ENCODE data around the gene PLSCR1. TPM values are rescaled to one million over a fixed set of nuclear protein-coding genes. Genes with fewer than 3 reads are reported as not detected.
A peak's percentile ranks its signal among the peaks of the same experiment; 100 is the strongest.

Gene PLSCR1
- total and polyA plus RNA-seq, 5 donors from 2014 or later = 7.2 to 20.7 (median 17.0) TPM

- ATAC-seq (ENCODE audit: low read depth in 2 of 2) (no peak), DNase-seq (no peak)
- peaks cover 10% of the 10 kb centered on the region for H3K36me3 Mint-ChIP-seq
- H3K4me3 Mint-ChIP-seq = peak overlapping the region in 1 of 4 donors; percentile 43
- H3K9me3 ChIP-seq (ENCODE audit: control insufficient read depth in 2 of 2, low read length in 2 of 2) = no peaks in the 10 kb centered on the region
- H3K27me3 ChIP-seq (ENCODE audit: control insufficient read depth, insufficient read depth, low read length) = no peaks in the 10 kb centered on the region
- H3K36me3 ChIP-seq (ENCODE audit: control insufficient read depth, insufficient read depth, low read length) = no peaks in the 10 kb centered on the region
- no peaks in the 10 kb centered on the region for H3K9me3 Mint-ChIP-seq
- H3K4me1 ChIP-seq (ENCODE audit: control insufficient read depth, insufficient read depth, low read length, poor library complexity, severe bottlenecking) = peaks cover 26% of the 10 kb centered on the region
- H3K4me1 Mint-ChIP-seq = peaks cover 26 to 59% (median 43%) of the 10 kb centered on the region in 4 donors
- no peak overlapping the region for H3K27ac ChIP-seq (ENCODE audit: insufficient read depth, low read length, poor library complexity, severe bottlenecking)
- peaks cover 4% of the 10 kb centered on the region for H3K27me3 Mint-ChIP-seq
- no peak overlapping the region for H3K27ac Mint-ChIP-seq
- H3K4me3 ChIP-seq (ENCODE audit: low read depth, low read length) = no peak overlapping the region
Observed at GRCh38 chr3:146540236-146540635, 4.2 kb downstream of the PLSCR1 start.

- Mint-ChIP-seq H3K4me3 (no peak overlapping the region), H3K27me3 (peaks cover 4% of the 10 kb centered on the region), H3K4me1 (peaks cover 26 to 58% (median 47%) of the 10 kb centered on the region in 4 donors), H3K27ac (no peak overlapping the region), H3K36me3 (peaks cover 15% of the 10 kb centered on the region), H3K9me3 (no peaks in the 10 kb centered on the region)
- no peak for ATAC-seq (ENCODE audit: low read depth in 2 of 2)
- DNase-seq = no peak
- Histone ChIP-seq H3K4me3 (ENCODE audit: low read depth, low read length) (no peak overlapping the region), H3K9me3 (ENCODE audit: control insufficient read depth in 2 of 2, low read length in 2 of 2) (no peaks in the 10 kb centered on the region), H3K27ac (ENCODE audit: insufficient read depth, low read length, poor library complexity, severe bottlenecking) (no peak overlapping the region), H3K4me1 (ENCODE audit: control insufficient read depth, insufficient read depth, low read length, poor library complexity, severe bottlenecking) (peaks cover 22% of the 10 kb centered on the region), H3K36me3 (ENCODE audit: control insufficient read depth, insufficient read depth, low read length) (no peaks in the 10 kb centered on the region), H3K27me3 (ENCODE audit: control insufficient read depth, insufficient read depth, low read length) (no peaks in the 10 kb centered on the region)
Observed at GRCh38 chr3:146539315-146539714, 5.1 kb downstream of the PLSCR1 start.

GRCh38 chr3:146537603-146538002 lies 6.8 kb downstream of the PLSCR1 start:
- H3K27ac ChIP-seq (ENCODE audit: insufficient read depth, low read length, poor library complexity, severe bottlenecking) = no peak overlapping the region
- Mint-ChIP-seq H3K9me3 (no peaks in the 10 kb centered on the region), H3K27me3 (no peaks in the 10 kb centered on the region), H3K27ac (no peak overlapping the region), H3K4me3 (no peak overlapping the region), H3K4me1 (peaks cover 17 to 49% (median 37%) of the 10 kb centered on the region in 4 donors), H3K36me3 (peaks cover 19% of the 10 kb centered on the region)
- H3K4me1 ChIP-seq (ENCODE audit: control insufficient read depth, insufficient read depth, low read length, poor library complexity, severe bottlenecking) = peaks cover 6% of the 10 kb centered on the region
- ATAC-seq (ENCODE audit: low read depth in 2 of 2) = no peak
- H3K9me3 ChIP-seq (ENCODE audit: control insufficient read depth in 2 of 2, low read length in 2 of 2) = no peaks in the 10 kb centered on the region
- no peak overlapping the region for H3K4me3 ChIP-seq (ENCODE audit: low read depth, low read length)
- no peak for DNase-seq
- no peaks in the 10 kb centered on the region for H3K36me3 ChIP-seq (ENCODE audit: control insufficient read depth, insufficient read depth, low read length)
- no peaks in the 10 kb centered on the region for H3K27me3 ChIP-seq (ENCODE audit: control insufficient read depth, insufficient read depth, low read length)

- Mint-ChIP-seq H3K9me3 (no peaks in the 10 kb centered on the region), H3K36me3 (peaks cover 19% of the 10 kb centered on the region), H3K4me3 (no peak overlapping the region), H3K27me3 (no peaks in the 10 kb centered on the region), H3K27ac (no peak overlapping the region), H3K4me1 (peaks cover 12 to 40% (median 28%) of the 10 kb centered on the region in 4 donors)
- no peaks in the 10 kb centered on the region for H3K27me3 ChIP-seq (ENCODE audit: control insufficient read depth, insufficient read depth, low read length)
- no peaks in the 10 kb centered on the region for H3K9me3 ChIP-seq (ENCODE audit: control insufficient read depth in 2 of 2, low read length in 2 of 2)
- H3K4me3 ChIP-seq (ENCODE audit: low read depth, low read length) = no peak overlapping the region
- H3K36me3 ChIP-seq (ENCODE audit: control insufficient read depth, insufficient read depth, low read length) = peaks cover 4% of the 10 kb centered on the region
- DNase-seq = no peak
- no peak overlapping the region for H3K27ac ChIP-seq (ENCODE audit: insufficient read depth, low read length, poor library complexity, severe bottlenecking)
- no peak for ATAC-seq (ENCODE audit: low read depth in 2 of 2)
- H3K4me1 ChIP-seq (ENCODE audit: control insufficient read depth, insufficient read depth, low read length, poor library complexity, severe bottlenecking) = no peaks in the 10 kb centered on the region
Observed at GRCh38 chr3:146536681-146537080, 7.7 kb downstream of the PLSCR1 start.

GRCh38 chr3:146532406-146532805 lies 12.0 kb downstream of the PLSCR1 start:
- Mint-ChIP-seq H3K27me3 (no peaks in the 10 kb centered on the region), H3K36me3 (peaks cover 18% of the 10 kb centered on the region), H3K4me1 (peaks cover 4 to 13% (median 8%) of the 10 kb centered on the region in 4 donors), H3K9me3 (no peaks in the 10 kb centered on the region), H3K4me3 (no peak overlapping the region), H3K27ac (peak overlapping the region in 1 of 3 donors; percentile 26)
- H3K27ac ChIP-seq (ENCODE audit: insufficient read depth, low read length, poor library complexity, severe bottlenecking) = no peak overlapping the region
- H3K27me3 ChIP-seq (ENCODE audit: control insufficient read depth, insufficient read depth, low read length) = no peaks in the 10 kb centered on the region
- H3K9me3 ChIP-seq (ENCODE audit: control insufficient read depth in 2 of 2, low read length in 2 of 2) = no peaks in the 10 kb centered on the region
- H3K4me1 ChIP-seq (ENCODE audit: control insufficient read depth, insufficient read depth, low read length, poor library complexity, severe bottlenecking) = no peaks in the 10 kb centered on the region
- peaks cover 4% of the 10 kb centered on the region for H3K36me3 ChIP-seq (ENCODE audit: control insufficient read depth, insufficient read depth, low read length)
- no peak overlapping the region for H3K4me3 ChIP-seq (ENCODE audit: low read depth, low read length)
- no peak for DNase-seq
- ATAC-seq (ENCODE audit: low read depth in 2 of 2) = no peak

- peaks cover 0 to 5% (median 4%) of the 10 kb centered on the region in 4 donors for H3K4me1 Mint-ChIP-seq
- H3K27me3 Mint-ChIP-seq = no peaks in the 10 kb centered on the region
- H3K9me3 ChIP-seq (ENCODE audit: control insufficient read depth in 2 of 2, low read length in 2 of 2) = no peaks in the 10 kb centered on the region
- H3K4me3 ChIP-seq (ENCODE audit: low read depth, low read length) = no peak overlapping the region
- no peak for ATAC-seq (ENCODE audit: low read depth in 2 of 2)
- H3K27ac ChIP-seq (ENCODE audit: insufficient read depth, low read length, poor library complexity, severe bottlenecking) = no peak overlapping the region
- no peaks in the 10 kb centered on the region for H3K9me3 Mint-ChIP-seq
- peaks cover 14% of the 10 kb centered on the region for H3K36me3 Mint-ChIP-seq
- H3K27ac Mint-ChIP-seq = no peak overlapping the region
- no peak for DNase-seq
- H3K36me3 ChIP-seq (ENCODE audit: control insufficient read depth, insufficient read depth, low read length) = peaks cover 4% of the 10 kb centered on the region
- no peaks in the 10 kb centered on the region for H3K4me1 ChIP-seq (ENCODE audit: control insufficient read depth, insufficient read depth, low read length, poor library complexity, severe bottlenecking)
- H3K27me3 ChIP-seq (ENCODE audit: control insufficient read depth, insufficient read depth, low read length) = no peaks in the 10 kb centered on the region
- H3K4me3 Mint-ChIP-seq = no peak overlapping the region
Observed at GRCh38 chr3:146530609-146531008, 13.8 kb downstream of the PLSCR1 start.

- Histone ChIP-seq H3K9me3 (ENCODE audit: control insufficient read depth in 2 of 2, low read length in 2 of 2) (no peaks in the 10 kb centered on the region), H3K4me3 (ENCODE audit: low read depth, low read length) (no peak overlapping the region), H3K27me3 (ENCODE audit: control insufficient read depth, insufficient read depth, low read length) (no peaks in the 10 kb centered on the region), H3K4me1 (ENCODE audit: control insufficient read depth, insufficient read depth, low read length, poor library complexity, severe bottlenecking) (no peaks in the 10 kb centered on the region), H3K27ac (ENCODE audit: insufficient read depth, low read length, poor library complexity, severe bottlenecking) (no peak overlapping the region), H3K36me3 (ENCODE audit: control insufficient read depth, insufficient read depth, low read length) (peaks cover 4% of the 10 kb centered on the region)
- no peak for ATAC-seq (ENCODE audit: low read depth in 2 of 2)
- no peaks in the 10 kb centered on the region for H3K9me3 Mint-ChIP-seq
- DNase-seq = no peak
- peaks cover 0 to 2% (median 0%) of the 10 kb centered on the region in 4 donors for H3K4me1 Mint-ChIP-seq
- H3K4me3 Mint-ChIP-seq = no peak overlapping the region
- no peaks in the 10 kb centered on the region for H3K27me3 Mint-ChIP-seq
- no peak overlapping the region for H3K27ac Mint-ChIP-seq
- peaks cover 9% of the 10 kb centered on the region for H3K36me3 Mint-ChIP-seq
Observed at GRCh38 chr3:146529021-146529420, 15.4 kb downstream of the PLSCR1 start.

DNA sequence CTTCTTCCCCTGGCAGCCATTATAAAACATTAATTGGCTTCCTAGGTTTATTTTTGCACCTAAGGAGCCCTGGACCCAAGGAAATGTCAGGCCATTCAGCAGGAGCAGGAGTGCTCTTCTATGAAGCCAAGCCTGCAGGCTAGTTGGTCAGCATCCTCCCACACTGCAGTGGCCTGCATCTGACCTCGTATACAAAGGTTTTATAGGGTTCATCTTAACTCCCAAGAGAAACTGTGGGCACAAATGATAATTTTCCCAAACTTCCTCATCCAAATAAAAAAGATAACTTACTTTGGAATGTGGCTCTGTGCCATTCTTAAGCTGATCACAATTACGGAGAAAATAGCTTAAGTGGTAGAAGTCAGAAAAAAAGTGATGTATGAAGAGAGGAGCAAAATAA lies 19.4 kb downstream of the PLSCR1 start:
- Mint-ChIP-seq H3K36me3 (peaks cover 17% of the 10 kb centered on the region), H3K27ac (no peak overlapping the region), H3K4me1 (no peaks in the 10 kb centered on the region), H3K27me3 (no peaks in the 10 kb centered on the region), H3K9me3 (no peaks in the 10 kb centered on the region), H3K4me3 (no peak overlapping the region)
- DNase-seq (no peak), ATAC-seq (ENCODE audit: low read depth in 2 of 2) (no peak)
- Histone ChIP-seq H3K4me1 (ENCODE audit: control insufficient read depth, insufficient read depth, low read length, poor library complexity, severe bottlenecking) (no peaks in the 10 kb centered on the region), H3K27me3 (ENCODE audit: control insufficient read depth, insufficient read depth, low read length) (no peaks in the 10 kb centered on the region), H3K27ac (ENCODE audit: insufficient read depth, low read length, poor library complexity, severe bottlenecking) (no peak overlapping the region), H3K36me3 (ENCODE audit: control insufficient read depth, insufficient read depth, low read length) (no peaks in the 10 kb centered on the region), H3K9me3 (ENCODE audit: control insufficient read depth in 2 of 2, low read length in 2 of 2) (no peaks in the 10 kb centered on the region), H3K4me3 (ENCODE audit: low read depth, low read length) (no peak overlapping the region)
